Activated T-cell treated with anti-CD3 and anti-CD28 coated beads, Interleukin-2, amount 50 U/mL, for 48 hours (primary cell): Measurements from ENCODE around the gene RGPD6.
"Not testable (repeated sequence)": the region's sequence is repeated elsewhere in the genome, so short reads cannot be mapped to it uniquely, and the experiment has no call there.

Experiments used
- DNase-seq, 2 experiments: peaks; one replicate each; pipeline ENCODE4 v3.0.0-alpha.2; 2020

The RGPD6 gene

DNA sequence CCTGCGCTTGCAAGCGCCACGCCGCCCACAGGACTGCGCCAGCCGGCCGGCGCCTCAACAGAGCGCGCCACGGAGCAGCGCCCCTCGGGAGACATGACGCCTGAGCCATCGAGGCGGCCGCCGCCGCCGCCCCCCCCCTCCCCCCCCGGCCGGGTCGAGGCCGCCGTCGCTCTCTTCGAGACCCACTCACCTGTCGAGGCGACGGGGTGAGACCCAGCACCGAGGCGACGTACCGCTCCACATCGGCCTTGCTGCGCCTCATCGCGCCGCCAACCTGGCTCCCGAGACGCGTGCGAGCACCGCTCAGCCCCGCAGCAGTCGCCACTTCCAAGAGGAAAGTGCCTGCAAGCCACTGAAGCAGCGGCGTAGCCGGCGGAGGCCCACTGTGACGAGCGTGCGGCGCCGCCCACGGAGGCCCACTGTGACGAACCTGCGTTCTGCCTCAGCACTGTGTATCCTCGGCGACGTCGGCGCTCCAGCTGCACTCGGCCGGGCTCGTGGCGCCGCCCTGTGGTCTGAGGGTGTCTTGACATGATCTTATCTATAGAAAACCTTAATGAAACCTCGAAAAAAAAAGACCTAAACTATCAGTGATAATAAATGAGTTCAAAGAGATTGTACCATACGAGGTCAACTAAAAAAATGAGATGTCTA lies at the start of gene RGPD6:
Gene RGPD6 (minus strand): TSS at position 460 of the 654 bp plus-strand sequence. CDS start 198 bp downstream, at position 262.
- DNase-seq = not testable (repeated sequence)

- not testable (repeated sequence) for DNase-seq
Observed at GRCh38 chr2:110619326-110619939, 42.4 kb upstream of the RGPD6 start.

DNA sequence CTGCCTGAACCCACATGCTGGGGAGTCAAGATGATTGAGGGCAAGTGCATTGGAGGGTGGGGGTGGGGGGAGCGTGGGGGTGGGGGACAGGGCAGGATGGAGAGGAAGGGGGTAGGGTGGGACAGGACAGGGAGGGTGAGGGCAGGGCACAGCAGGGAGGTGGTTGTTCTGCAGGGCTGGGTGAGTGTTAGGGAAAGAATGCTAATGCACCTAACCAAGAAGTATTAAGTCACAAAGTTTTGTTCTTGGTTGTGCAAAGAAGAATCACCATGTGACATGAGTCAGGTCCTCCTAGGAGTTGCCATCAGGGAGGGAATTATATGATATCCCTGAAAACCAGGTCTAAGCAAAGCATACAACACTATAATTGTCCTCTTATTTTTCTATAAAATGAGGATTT lies 36.9 kb upstream of the RGPD6 start:
- DNase-seq = not testable (repeated sequence)

DNA sequence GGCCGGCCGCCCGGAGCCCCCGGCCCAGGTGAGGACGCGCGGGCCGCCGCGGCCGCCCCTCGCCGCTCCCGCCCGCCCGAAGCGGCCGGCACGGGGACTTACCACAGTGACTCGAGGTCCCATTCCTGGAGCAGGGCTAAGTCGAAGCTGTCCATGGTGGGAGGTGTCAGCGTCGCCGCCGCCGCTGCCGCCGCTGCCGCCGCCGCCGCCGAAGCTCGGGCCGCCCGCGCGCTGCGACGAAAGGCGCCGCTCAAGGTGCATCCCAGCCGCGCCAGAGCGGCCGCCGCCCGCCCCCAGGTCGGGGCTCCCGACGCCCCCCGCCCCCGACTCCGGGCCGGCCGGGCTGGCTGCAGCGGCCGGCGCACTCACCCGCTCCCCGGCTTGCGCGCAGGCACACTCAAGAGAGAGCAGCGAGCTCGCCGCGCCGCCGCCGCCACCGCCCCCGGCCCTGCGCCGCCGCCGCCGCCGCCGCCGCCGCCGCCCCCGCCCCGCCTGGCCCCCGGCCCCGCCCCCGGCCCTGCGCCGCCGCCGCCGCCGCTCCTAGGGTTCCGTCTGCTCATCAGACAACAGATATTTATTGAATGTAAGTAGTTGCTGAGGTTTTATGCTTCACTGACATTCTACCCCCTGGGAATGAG lies 33.7 kb upstream of the RGPD6 start:
- peak; percentile 21 to 27 for DNase-seq

DNA sequence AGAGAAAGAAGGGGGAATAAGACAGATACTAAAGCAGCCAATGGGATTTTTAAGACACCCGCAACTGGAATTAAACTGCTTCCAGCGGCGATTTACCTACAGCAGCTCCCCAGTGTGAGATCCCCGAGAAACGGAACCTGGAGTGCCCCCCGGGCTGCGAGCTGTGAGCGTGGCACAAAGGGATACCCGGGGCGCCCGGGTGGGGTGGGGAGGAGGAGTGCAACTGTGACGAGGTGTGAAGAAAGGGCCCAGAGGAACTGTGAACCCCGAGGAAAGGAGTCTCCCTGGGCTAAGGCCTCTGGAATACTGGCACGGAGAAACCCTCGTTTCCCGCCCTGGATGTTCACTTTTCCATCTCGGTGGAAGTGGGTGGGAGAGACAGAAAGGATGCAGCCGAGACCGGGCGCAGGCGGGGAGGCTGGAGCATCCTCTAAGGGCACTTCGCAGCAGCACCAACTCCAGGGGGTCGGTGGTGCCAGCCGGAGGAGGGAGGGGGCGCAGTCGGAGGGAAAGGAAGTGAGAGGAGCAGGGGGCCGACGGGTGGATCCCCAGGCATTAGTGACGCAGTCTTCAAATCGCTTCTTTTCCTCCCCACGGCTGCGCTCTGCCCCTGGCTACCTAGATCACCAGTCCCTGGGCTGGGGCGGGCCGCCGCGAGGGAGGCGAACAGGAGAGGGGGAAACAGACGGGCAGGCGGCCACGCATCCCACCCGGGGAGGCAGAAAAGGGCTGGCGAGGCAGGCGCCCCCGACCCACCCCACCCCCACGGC lies 33.0 kb upstream of the RGPD6 start:
- not testable (repeated sequence) for DNase-seq

- DNase-seq = not testable (repeated sequence)
Observed at GRCh38 chr2:110608788-110609502, 31.9 kb upstream of the RGPD6 start.

- not testable (repeated sequence) for DNase-seq
Observed at GRCh38 chr2:110605057-110605456, 28.0 kb upstream of the RGPD6 start.

DNA sequence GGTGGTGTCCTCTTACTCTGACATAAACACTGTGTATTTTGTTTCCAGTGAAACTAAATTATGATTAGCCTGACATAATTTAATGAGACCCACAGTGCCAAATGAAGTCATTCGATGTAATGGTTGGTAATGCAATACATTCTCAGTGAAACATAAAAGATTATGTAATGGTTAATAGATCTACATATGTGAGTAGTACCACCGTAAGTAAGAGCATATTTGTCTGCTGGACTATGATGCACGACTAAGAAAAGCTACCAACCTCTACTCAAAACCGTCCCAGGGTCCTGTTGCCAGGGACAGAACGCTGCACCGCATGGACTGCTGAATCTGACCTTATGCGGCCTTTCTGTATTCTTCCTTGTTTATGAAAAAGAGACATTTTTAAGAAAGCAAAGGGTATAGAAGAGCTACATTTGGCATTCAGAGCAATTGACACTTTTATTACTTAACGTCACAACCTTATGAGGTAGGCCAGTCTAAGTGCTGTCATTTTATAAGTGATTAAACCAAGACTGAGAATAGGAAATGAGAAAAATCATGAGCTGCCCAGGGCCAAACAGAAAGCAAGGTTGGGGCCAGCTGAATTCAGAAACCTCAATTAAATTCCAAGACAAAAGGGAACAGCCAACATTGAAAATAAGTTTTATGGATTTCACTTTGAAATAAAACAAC lies 27.0 kb upstream of the RGPD6 start:
- not testable (repeated sequence) for DNase-seq

DNA sequence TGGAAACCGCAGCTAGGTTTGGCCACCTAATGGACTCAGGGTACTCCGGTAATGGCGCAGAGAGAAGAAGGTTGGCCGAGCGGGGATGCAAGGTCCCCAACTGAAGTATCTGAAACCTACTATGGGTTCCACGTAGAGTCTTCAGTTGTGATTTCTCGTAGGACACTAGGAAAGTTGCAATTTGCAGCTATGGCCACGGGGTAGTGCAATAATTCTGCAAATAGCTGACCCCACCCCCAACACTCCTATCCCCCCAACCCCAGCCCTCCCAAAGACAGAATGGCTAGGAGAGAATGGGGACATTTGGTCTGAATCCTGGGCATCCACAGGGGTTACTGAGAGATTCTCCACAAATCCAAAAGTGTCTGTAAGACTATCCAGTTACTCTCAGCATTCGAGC lies 25.1 kb upstream of the RGPD6 start:
- DNase-seq = not testable (repeated sequence)

- not testable (repeated sequence) for DNase-seq
Observed at GRCh38 chr2:110591973-110592372, 15.0 kb upstream of the RGPD6 start.

- not testable (repeated sequence) for DNase-seq
Observed at GRCh38 chr2:110589677-110590330, 12.8 kb upstream of the RGPD6 start.

- not testable (repeated sequence) for DNase-seq
Observed at GRCh38 chr2:110588520-110588919, 11.5 kb upstream of the RGPD6 start.

DNA sequence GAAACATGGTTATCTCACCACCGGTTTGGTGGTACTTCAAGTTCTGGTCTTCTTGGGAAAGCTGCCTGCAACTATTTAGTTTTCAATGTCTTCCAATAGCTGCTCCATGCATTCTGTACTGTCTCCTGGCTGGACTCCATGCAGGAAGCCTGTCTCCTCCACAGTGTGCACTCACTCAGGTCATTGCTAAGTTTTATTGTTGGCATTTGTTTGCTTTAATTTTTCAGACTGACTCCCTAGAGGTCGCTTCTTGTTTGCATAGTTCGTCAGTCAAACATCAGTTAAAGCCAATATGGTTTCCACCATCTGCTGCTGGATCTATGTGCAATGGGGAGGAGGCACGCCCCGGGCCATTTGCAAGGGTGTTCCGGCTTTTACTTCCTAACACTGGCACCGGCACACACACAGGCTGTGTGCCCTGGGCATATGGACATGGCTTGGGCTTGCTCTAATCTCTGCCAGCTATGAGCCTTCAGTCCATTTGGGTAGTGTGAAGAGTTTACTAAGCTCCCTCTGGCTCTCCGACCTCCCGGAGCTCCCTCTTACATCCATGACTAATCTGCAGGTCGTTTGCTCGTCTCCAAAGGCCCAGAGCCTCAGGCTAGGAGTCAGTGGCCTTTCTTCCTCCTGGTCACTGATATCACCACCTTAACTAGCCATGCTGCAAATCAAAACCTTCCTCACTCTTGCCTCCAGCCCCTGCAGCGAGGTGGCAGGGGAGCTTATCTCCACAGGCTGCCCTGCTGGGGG lies 2.4 kb upstream of the RGPD6 start:
- not testable (repeated sequence) for DNase-seq

DNA sequence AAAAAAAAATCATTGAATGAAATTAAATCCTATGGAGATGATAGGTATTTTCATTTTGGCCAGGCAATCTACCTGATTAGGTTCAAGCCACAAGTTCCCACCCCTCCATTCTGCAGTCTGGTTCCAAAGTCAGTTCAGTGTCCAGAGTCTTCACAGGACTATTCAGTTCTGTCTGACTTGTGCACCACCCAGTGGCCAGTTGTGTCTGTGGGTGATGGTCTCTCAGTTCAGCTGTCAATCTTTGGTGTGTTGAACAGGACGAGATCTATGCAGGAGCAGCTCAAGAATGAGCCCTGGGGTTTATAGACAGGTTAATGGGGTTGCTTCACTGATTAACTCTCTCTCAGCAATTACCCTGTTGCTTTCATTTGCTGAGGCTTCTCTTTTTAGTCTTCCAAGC lies 1.4 kb upstream of the RGPD6 start:
- DNase-seq = not testable (repeated sequence)

DNA sequence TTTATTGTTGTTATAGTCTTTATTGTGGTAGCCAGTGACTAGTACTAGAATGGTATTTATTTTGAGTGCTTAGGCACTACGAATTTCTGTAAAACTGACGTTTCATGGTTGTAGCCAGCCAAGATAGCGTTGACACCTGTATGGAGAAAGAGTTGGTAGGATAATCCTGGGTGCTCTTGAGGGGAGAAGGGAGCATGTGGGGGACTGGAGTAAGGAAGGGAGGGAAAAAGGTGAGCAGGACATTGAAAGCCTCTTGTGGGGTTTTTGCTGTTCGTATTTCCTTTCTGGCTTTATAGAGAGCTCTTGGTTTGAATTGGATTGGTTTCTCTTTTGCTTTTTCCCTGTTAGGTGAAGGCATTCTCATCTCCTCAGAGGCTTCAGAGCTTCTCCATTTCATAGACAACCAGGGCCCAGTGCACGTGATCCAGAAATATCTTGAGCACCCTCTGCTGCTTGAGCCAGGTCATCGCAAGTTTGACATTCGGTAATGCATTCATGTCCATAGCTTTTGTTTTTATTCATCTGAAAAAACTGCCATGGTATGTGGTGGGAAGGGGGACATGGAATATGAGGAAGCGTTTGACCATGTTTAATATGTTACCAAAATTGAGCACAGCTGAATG lies 77.2 kb downstream of the RGPD6 start:
- not testable (repeated sequence) for DNase-seq

DNA sequence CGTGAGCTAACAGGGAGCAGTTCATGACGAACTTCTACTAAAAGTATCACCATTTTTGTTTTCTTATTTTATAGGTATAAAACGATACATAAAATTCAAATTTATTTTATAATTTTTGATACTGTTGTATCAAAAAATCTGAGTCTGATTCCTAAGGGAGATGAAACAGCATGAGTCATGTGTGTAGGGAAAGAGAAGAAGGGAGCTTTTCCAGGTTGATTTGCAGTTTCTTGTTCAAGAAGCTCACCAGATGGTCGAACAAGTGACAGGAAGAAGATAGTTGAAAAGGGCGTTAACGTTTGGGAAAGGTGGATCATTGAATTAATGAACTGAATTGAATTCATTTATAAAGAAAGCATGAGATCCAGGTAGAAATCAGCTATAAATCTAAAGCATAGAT lies 81.0 kb downstream of the RGPD6 start:
- DNase-seq = not testable (repeated sequence)

GRCh38 chr2:110494488-110494887 lies 82.5 kb downstream of the RGPD6 start:
- not testable (repeated sequence) for DNase-seq

DNA sequence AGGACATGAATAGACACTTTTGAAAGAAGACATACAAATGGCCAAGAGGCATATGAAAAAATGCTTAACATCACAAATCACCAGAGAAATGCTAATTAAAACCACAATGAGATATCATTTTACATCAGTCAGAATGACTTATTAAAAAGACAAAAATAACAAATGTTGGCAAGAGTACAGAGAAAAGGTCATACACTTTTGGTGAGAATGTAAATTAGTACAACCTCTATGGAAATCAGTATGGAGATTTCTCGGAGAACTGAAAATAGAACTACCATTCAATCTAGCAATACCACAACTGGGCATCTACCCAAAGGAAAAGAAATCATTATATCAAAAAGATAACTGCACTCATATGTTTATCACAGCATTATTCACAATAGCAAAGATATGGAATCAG lies 88.0 kb downstream of the RGPD6 start:
- DNase-seq = not testable (repeated sequence)

DNA sequence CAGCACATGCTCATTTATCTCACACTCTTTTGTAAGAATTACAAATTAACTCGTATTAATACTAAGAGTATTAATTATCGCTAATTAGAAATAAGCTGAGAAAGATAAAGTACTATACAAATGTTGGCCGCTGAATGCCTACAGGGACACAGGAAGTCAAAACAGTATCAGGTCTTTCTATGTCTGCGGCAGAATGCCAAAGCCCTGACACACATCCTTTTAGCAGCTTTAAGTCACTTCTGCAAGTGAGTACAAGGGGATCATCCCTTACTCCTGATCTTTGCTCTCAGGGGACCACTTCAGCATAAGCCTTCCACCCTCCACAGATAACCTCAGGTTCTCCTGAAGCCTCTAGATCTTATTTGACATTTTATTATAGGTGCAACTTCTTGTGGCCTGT lies 94.3 kb downstream of the RGPD6 start:
- not testable (repeated sequence) for DNase-seq

DNA sequence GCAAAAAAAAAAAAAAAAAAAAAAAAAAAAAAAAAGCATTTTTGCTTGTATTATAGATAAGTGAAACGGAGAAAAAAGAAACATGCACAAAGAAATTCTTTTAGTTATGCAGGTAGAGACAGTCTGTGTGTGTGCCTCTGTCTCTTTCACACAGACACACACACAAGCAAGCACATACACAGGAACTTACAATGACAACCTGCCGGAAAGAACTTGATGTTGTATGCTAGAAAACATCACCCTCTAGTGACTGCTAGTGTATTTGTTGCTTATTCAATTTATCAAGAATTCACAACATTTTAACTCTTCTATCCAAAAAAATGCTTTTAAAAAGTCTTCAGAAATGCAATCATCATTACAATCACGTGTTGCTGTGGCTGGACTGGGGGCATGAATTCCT lies 95.8 kb downstream of the RGPD6 start:
- not testable (repeated sequence) for DNase-seq
